Measurements from ENCODE around the gene TMED9.
"Not testable (repeated sequence)": the region's sequence is repeated elsewhere in the genome, so short reads cannot be mapped to it uniquely, and the experiment has no call there.

The TMED9 gene

GRCh38 chr5:177606071-177607051, 14.4 kb downstream of the TMED9 start:
- no peak for DNase-seq (ENCODE audit: low spot score)

GRCh38 chr5:177607115-177607451, 15.1 kb downstream of the TMED9 start:
- DNase-seq (ENCODE audit: low spot score): no peak

GRCh38 chr5:177607452-177608192, 15.6 kb downstream of the TMED9 start:
- DNase-seq (ENCODE audit: low spot score): peak; percentile 30

- DNase-seq (ENCODE audit: low spot score): no peak
Observed at GRCh38 chr5:177608243-177609075, 16.5 kb downstream of the TMED9 start.

GRCh38 chr5:177609076-177610059, 17.4 kb downstream of the TMED9 start:
- DNase-seq (ENCODE audit: low spot score): no peak

GRCh38 chr5:177610131-177610769, 18.2 kb downstream of the TMED9 start:
- no peak for DNase-seq (ENCODE audit: low spot score)

GRCh38 chr5:177610770-177611445, 18.9 kb downstream of the TMED9 start:
- DNase-seq (ENCODE audit: low spot score): no peak

GRCh38 chr5:177611446-177612214, 19.6 kb downstream of the TMED9 start:
- DNase-seq (ENCODE audit: low spot score): no peak

GRCh38 chr5:177612215-177612673, 20.2 kb downstream of the TMED9 start:
- DNase-seq (ENCODE audit: low spot score): no peak

- DNase-seq (ENCODE audit: low spot score): no peak
Observed at GRCh38 chr5:177620560-177620959, 28.6 kb downstream of the TMED9 start.

- not testable (repeated sequence) for DNase-seq (ENCODE audit: low spot score)
Observed at GRCh38 chr5:177624172-177624571, 32.2 kb downstream of the TMED9 start.

GRCh38 chr5:177630186-177630585, 38.2 kb downstream of the TMED9 start:
- not testable (repeated sequence) for DNase-seq (ENCODE audit: low spot score)

GRCh38 chr5:177634912-177635311, 42.9 kb downstream of the TMED9 start:
- not testable (repeated sequence) for DNase-seq (ENCODE audit: low spot score)

- DNase-seq (ENCODE audit: low spot score): not testable (repeated sequence)
Observed at GRCh38 chr5:177645462-177645861, 53.5 kb downstream of the TMED9 start.
